Measurements from ENCODE around the gene BOD1. TPM values are rescaled to one million over a fixed set of nuclear protein-coding genes. Genes with fewer than 3 reads are reported as not detected.

BOD1 gene
- polyA plus RNA-seq, 2 of the 4 experiments (the other 2 are of a cell fraction) = 59.1 to 102 TPM

GRCh38 chr5:173645437-173645807, 29.0 kb upstream of the BOD1 start (continued):
- TF ChIP-seq MAFK (IDR thresholded peaks at IDR 0.05; ENCODE audit: partially characterized antibody) = no peak
- no peak for TF ChIP-seq BHLHE40 (IDR thresholded peaks at IDR 0.05; ENCODE audit: low read depth, low read length)
- no peak for TF ChIP-seq NFE2L2 (conservative IDR thresholded peaks at IDR 0.05; ENCODE audit: low read length)
- TF ChIP-seq RNF2 (IDR thresholded peaks at IDR 0.05; ENCODE audit: borderline replicate concordance, low read depth) = no peak

GRCh38 chr5:173644673-173645436, 28.4 kb upstream of the BOD1 start:
- peaks cover 19% of the 10 kb centered on the region for H3K4me1 ChIP-seq
- H3K4me3 ChIP-seq = no peak overlapping the region
- ATAC-seq = no peak; a peak in 1 of 6 replicates
- DNase-seq (ENCODE audit: low read depth in 1 of 2, low spot score in 1 of 2) = no peak
- peak overlapping the region; percentile 25 for H3K4me2 ChIP-seq
- ChIA-PET POLR2A (no interaction called here), CTCF (interaction anchor here (0.5 to 1.7 kb wide), 10 partner anchors 11 to 775 kb away, joined by 3 to 5 read pairs (median 3); no protein-coding TSS in a partner anchor)
- no peaks in the 10 kb centered on the region for H3K9me3 ChIP-seq
- no peak for FAIRE-seq
- peak overlapping the region; percentile 19 to 71; a peak in 3 of 6 replicates for H3K27ac ChIP-seq
- TF ChIP-seq EHF (CRISPR knock-in tag; IDR thresholded peaks at IDR 0.05) = no peak
- 83% methylated on average over 8 of the region's 8 CpGs for WGBS (ENCODE audit: missing lambda C conversion rate)

- TF ChIP-seq BHLHE40 (IDR thresholded peaks at IDR 0.05; ENCODE audit: low read depth, low read length) = no peak
- TF ChIP-seq KDM1A (IDR thresholded peaks at IDR 0.05; ENCODE audit: low read depth) = no peak
- no peak for TF ChIP-seq NPAS2 (CRISPR knock-in tag; IDR thresholded peaks at IDR 0.05; ENCODE audit: borderline replicate concordance)
- no peak for TF ChIP-seq CEBPB (IDR thresholded peaks at IDR 0.05)
- TF ChIP-seq ZNF302 (CRISPR knock-in tag; IDR thresholded peaks at IDR 0.05) = no peak
- TF ChIP-seq RCOR1 (IDR thresholded peaks at IDR 0.05; ENCODE audit: low read depth, low read length) = no peak
- no peak for TF ChIP-seq ESRRA (IDR thresholded peaks at IDR 0.05; ENCODE audit: borderline replicate concordance, low read length)
- TF ChIP-seq PBX3 (IDR thresholded peaks at IDR 0.05) = no peak
- no peak for TF ChIP-seq TP53 (CRISPR knock-in tag; IDR thresholded peaks at IDR 0.05)
- no peak for TF ChIP-seq ZFP36 (IDR thresholded peaks at IDR 0.05; ENCODE audit: borderline replicate concordance, partially characterized antibody)
- Histone ChIP-seq H3K4me2 (no peak overlapping the region), H3K9me3 (no peaks in the 10 kb centered on the region), H3K27ac (peak overlapping the region in 1 of 2 experiments; percentile 71; a peak in 2 of 6 replicates), H3K4me1 (peaks cover 19% of the 10 kb centered on the region), H3K4me3 (no peak overlapping the region)
- DNase-seq (ENCODE audit: low read depth in 1 of 2, low spot score in 1 of 2) (no peak), FAIRE-seq (no peak), ATAC-seq (peak in 1 of 2 experiments; percentile 27; a peak in 4 of 6 replicates)
- ChIA-PET CTCF (interaction anchor here (0.5 to 1.3 kb wide), 2 partner anchors 50 to 119 kb away, joined by 3 read pairs; no protein-coding TSS in a partner anchor), POLR2A (no interaction called here)
- WGBS (ENCODE audit: missing lambda C conversion rate) = 93% methylated on average over 3 of the region's 3 CpGs
Measured at GRCh38 chr5:173643964-173644363, 27.5 kb upstream of the BOD1 start.

- ChIA-PET POLR2A (no interaction called here), CTCF (interaction anchor here (0.7 to 1.0 kb wide), 4 partner anchors 13 to 674 kb away, joined by 3 read pairs; no protein-coding TSS in a partner anchor)
- Histone ChIP-seq H3K4me3 (no peak overlapping the region), H3K27ac (0 out of 6 replicates have a peak overlapping the region, but pooled peaks of 1 of the 2 experiments have one; percentile 31), H3K9me3 (no peaks in the 10 kb centered on the region), H3K4me1 (peaks cover 19% of the 10 kb centered on the region), H3K4me2 (no peak overlapping the region)
- FAIRE-seq (no peak), ATAC-seq (no peak), DNase-seq (ENCODE audit: low read depth in 1 of 2, low spot score in 1 of 2) (no peak)
- TF ChIP-seq JUNB (IDR thresholded peaks at IDR 0.05) (no peak), ZFP36 (IDR thresholded peaks at IDR 0.05; ENCODE audit: borderline replicate concordance, partially characterized antibody) (no peak), RCOR1 (IDR thresholded peaks at IDR 0.05; ENCODE audit: low read depth, low read length) (no peak), CBX8 (IDR thresholded peaks at IDR 0.05) (no peak), MYC (IDR thresholded peaks at IDR 0.05; ENCODE audit: borderline replicate concordance, low read length) (no peak), EP300 (IDR thresholded peaks at IDR 0.05) (no peak), HEYL (CRISPR knock-in tag; IDR thresholded peaks at IDR 0.05) (no peak)
- 88% methylated on average over 11 of the region's 11 CpGs for WGBS (ENCODE audit: missing lambda C conversion rate)
Measured at GRCh38 chr5:173642895-173643481, 26.5 kb upstream of the BOD1 start.

All from A549 (cell line).